PC-3 (cell line): ENCODE measurements around the gene SAMD3. TPM values are rescaled to one million over a fixed set of nuclear protein-coding genes. Genes with fewer than 3 reads are reported as not detected.
"Not testable (repeated sequence)": the region's sequence is repeated elsewhere in the genome, so short reads cannot be mapped to it uniquely, and the experiment has no call there.

Experiments used
- ATAC-seq: fragments of 200-7000 bp; cut with Tn5 transposase; 2 replicates; pipeline ENCODE4 v1.9.1; 2020; ENCODE audit warnings: mild to moderate bottlenecking, moderate library complexity
- BruUV-seq: library from RNA; stranded (reverse); fragments of 400-500 nt; replicated peaks from 2 replicates; lab custom pipeline; 2021; lab: Mats Ljungman, UMichigan
- CTCF ChIA-PET: fragments of 300-600 bp; sonication (Branson Sonifier 250); formaldehyde crosslinking; loops from one replicate; lab custom pipeline; 2022; ENCODE audit warnings: antibody characterized with exemption; lab: Charles Lee
- POLR2A ChIA-PET: fragments of 300-600 bp; sonication (Branson Sonifier 250); formaldehyde crosslinking; loops from one replicate; lab custom pipeline; 2022; ENCODE audit warnings: antibody characterized with exemption; ENCODE audit not compliant: unreplicated experiment; lab: Charles Lee
- DNase-seq: peaks from one replicate; pipeline ENCODE4 v3.0.0-alpha.2; 2015
- H2AFZ ChIP-seq: fragments of 300-600 bp; sonication (generic); 2 replicates; pipeline ENCODE4 v1.6.0; 2016; ENCODE audit warnings: antibody characterized with exemption, low read length
- H3F3A ChIP-seq: fragments of 300-600 bp; sonication (generic); one replicate; pipeline ENCODE4 v1.6.0; 2017; ENCODE audit warnings: antibody characterized with exemption, low read length, control low read depth, mild to moderate bottlenecking; ENCODE audit not compliant: unreplicated experiment
- H3K27ac ChIP-seq: fragments of 300-600 bp; sonication (generic); 2 replicates; pipeline ENCODE4 v1.5.1; 2016; ENCODE audit warnings: mild to moderate bottlenecking, low read length
- H3K27me3 ChIP-seq: fragments of 300-600 bp; sonication (generic); 2 replicates; pipeline ENCODE4 v1.6.1; 2016; ENCODE audit warnings: low read length, mixed read lengths
- H3K36me3 ChIP-seq: fragments of 300-600 bp; sonication (generic); 2 replicates; pipeline ENCODE4 v1.6.1; 2016; ENCODE audit warnings: low read depth, mixed run types, low read length, mixed read lengths
- H3K4me1 ChIP-seq: fragments of 300-600 bp; sonication (generic); 2 replicates; pipeline ENCODE4 v1.5.1; 2016; ENCODE audit warnings: low read length; ENCODE audit not compliant: insufficient read depth
- H3K4me2 ChIP-seq: fragments of 300-600 bp; sonication (generic); 2 replicates; pipeline ENCODE4 v1.6.0; 2016; ENCODE audit warnings: low read length
- H3K4me3 ChIP-seq: fragments of 300-600 bp; sonication (generic); 2 replicates; pipeline ENCODE4 v1.5.1; 2016; ENCODE audit warnings: mild to moderate bottlenecking, low read length, mixed read lengths
- H3K79me2 ChIP-seq: fragments of 300-600 bp; sonication (generic); 2 replicates; pipeline ENCODE4 v1.6.1; 2017; ENCODE audit warnings: low read length, mixed read lengths
- H3K9ac ChIP-seq: fragments of 300-600 bp; sonication (generic); 2 replicates; pipeline ENCODE4 v1.6.0; 2016; ENCODE audit warnings: mild to moderate bottlenecking, low read length
- H3K9me2 ChIP-seq: fragments of 300-600 bp; sonication (generic); replicated peaks from 2 replicates; pipeline ENCODE4 v1.6.1; 2016; ENCODE audit warnings: mixed run types, low read length, mixed read lengths
- H3K9me3 ChIP-seq: fragments of 300-600 bp; sonication (generic); 2 replicates; pipeline ENCODE4 v1.6.1; 2016; ENCODE audit warnings: low read length, mixed read lengths
- H4K20me1 ChIP-seq: fragments of 300-600 bp; sonication (generic); 2 replicates; pipeline ENCODE4 v1.6.1; 2016; ENCODE audit warnings: low read length, mixed read lengths
- CTCF ChIP-seq: fragments of 300-600 bp; sonication (generic); conservative IDR thresholded peaks from 2 replicates; pipeline ENCODE4 v1.5.1; 2017; ENCODE audit warnings: antibody characterized with exemption, low read depth, mild to moderate bottlenecking, low read length
- EZH2 ChIP-seq: fragments of 300-600 bp; sonication (generic); IDR thresholded peaks from one replicate; pipeline ENCODE4 v1.6.1; 2017; ENCODE audit warnings: antibody characterized with exemption, mild to moderate bottlenecking, low read length; ENCODE audit not compliant: unreplicated experiment
- EZH2phosphoT487 ChIP-seq: fragments of 300-600 bp; sonication (generic); IDR thresholded peaks from 2 replicates; pipeline ENCODE4 v1.6.1; 2018; ENCODE audit warnings: mild to moderate bottlenecking, antibody characterized with exemption, low read length, borderline replicate concordance
- intact Hi-C: fragments of 100-400 bp; cut with micrococcal nuclease; formaldehyde crosslinking; loops from 2 replicates; pipeline ENCODE4 v1.9.0; 2023
- total RNA-seq: library from RNA; depleted of rRNA; stranded (reverse); fragments of >200 nt; gene quantifications from 2 replicates; pipeline ENCODE4 v1.2.3, GENCODE V29; 2014

The SAMD3 gene
- total RNA-seq, 1 experiment from 2014 or later, result not detected

GRCh38 chr6:130118236-130118635 is 104.5 kb downstream of the SAMD3 start:
- H3K4me1 ChIP-seq, result no peaks in the 10 kb centered on the region
- no peak overlapping the region for H3K4me2 ChIP-seq
- H3K9ac ChIP-seq, result no peak overlapping the region
- H3K36me3 ChIP-seq, result no peaks in the 10 kb centered on the region
- H3K79me2 ChIP-seq, result no peaks in the 10 kb centered on the region
- intact Hi-C loops, result no loop called here
- DNase-seq (no peak), ATAC-seq (no peak)
- ChIA-PET CTCF (no interaction called here), POLR2A (no interaction called here)
- H3F3A ChIP-seq, result no peaks in the 10 kb centered on the region
- TF ChIP-seq EZH2 (no peak), CTCF (no peak), EZH2phosphoT487 (no peak)
- H4K20me1 ChIP-seq, result no peaks in the 10 kb centered on the region
- no peaks in the 10 kb centered on the region for H3K9me3 ChIP-seq
- BruUV-seq, result no TSS peak
- H2AFZ ChIP-seq, result no peak overlapping the region
- no peak overlapping the region for H3K4me3 ChIP-seq
- H3K27ac ChIP-seq, result no peak overlapping the region
- H3K9me2 ChIP-seq, result no peaks in the 10 kb centered on the region
- no peaks in the 10 kb centered on the region for H3K27me3 ChIP-seq

- BruUV-seq, H3K9ac ChIP-seq, H3K27ac ChIP-seq, H3K4me2 ChIP-seq, CTCF ChIA-PET, H3K4me1 ChIP-seq, intact Hi-C loops, POLR2A ChIA-PET, H4K20me1 ChIP-seq, H3K4me3 ChIP-seq, H3K9me2 ChIP-seq, H3K36me3 ChIP-seq, ATAC-seq, H3F3A ChIP-seq, H2AFZ ChIP-seq, DNase-seq, H3K27me3 ChIP-seq, H3K79me2 ChIP-seq, H3K9me3 ChIP-seq: not testable (repeated sequence)
Observed at GRCh38 chr6:130117187-130117701, 105.5 kb downstream of the SAMD3 start.

- Histone ChIP-seq H3F3A (no peaks in the 10 kb centered on the region), H3K79me2 (no peaks in the 10 kb centered on the region), H3K9me2 (no peaks in the 10 kb centered on the region), H3K4me2 (no peak overlapping the region), H4K20me1 (no peaks in the 10 kb centered on the region), H3K4me3 (no peak overlapping the region), H3K27ac (no peak overlapping the region), H3K36me3 (no peaks in the 10 kb centered on the region), H2AFZ (no peak overlapping the region), H3K4me1 (no peaks in the 10 kb centered on the region), H3K9ac (no peak overlapping the region), H3K27me3 (no peaks in the 10 kb centered on the region), H3K9me3 (no peaks in the 10 kb centered on the region)
- intact Hi-C loops, result no loop called here
- TF ChIP-seq EZH2 (no peak), CTCF (no peak), EZH2phosphoT487 (no peak)
- ChIA-PET CTCF (no interaction called here), POLR2A (no interaction called here)
- BruUV-seq, result no TSS peak
- ATAC-seq, result no peak
- DNase-seq, result no peak
Observed at GRCh38 chr6:130116273-130116672, 106.5 kb downstream of the SAMD3 start.
